ENCODE results near the gene AIG1.

AIG1 gene

GRCh38 chr6:143288923-143289322, 228.2 kb downstream of the AIG1 start:
- TF ChIP-seq BHLHE40 (IDR thresholded peaks at IDR 0.05; ENCODE audit: borderline replicate concordance) (no peak), SP1 (IDR thresholded peaks at IDR 0.05) (no peak), FOXK2 (IDR thresholded peaks at IDR 0.05) (no peak)
- CTCF ChIA-PET, result no interaction called here
- POLR2A ChIA-PET, result no interaction called here
- no peak for DNase-seq (ENCODE audit: extremely low spot score)

- POLR2A ChIA-PET, result no interaction called here
- TF ChIP-seq FOXM1 (IDR thresholded peaks at IDR 0.05; ENCODE audit: borderline replicate concordance), result no peak
- no peak for TF ChIP-seq FOXK2 (IDR thresholded peaks at IDR 0.05)
- no peak for TF ChIP-seq L3MBTL2 (conservative IDR thresholded peaks at IDR 0.05)
- no peak for TF ChIP-seq CTBP1 (IDR thresholded peaks at IDR 0.05; ENCODE audit: borderline replicate concordance)
- TF ChIP-seq LEF1 (IDR thresholded peaks at IDR 0.05; ENCODE audit: borderline replicate concordance), result no peak
- no peak for TF ChIP-seq ARNT (IDR thresholded peaks at IDR 0.05)
- TF ChIP-seq FOXA1 (IDR thresholded peaks at IDR 0.05), result no peak
- no peak for TF ChIP-seq TARDBP (IDR thresholded peaks at IDR 0.05)
- TF ChIP-seq BHLHE40 (IDR thresholded peaks at IDR 0.05; ENCODE audit: borderline replicate concordance), result no peak
- TF ChIP-seq ZNF384 (IDR thresholded peaks at IDR 0.05), result no peak
- TF ChIP-seq, protein P1, sequence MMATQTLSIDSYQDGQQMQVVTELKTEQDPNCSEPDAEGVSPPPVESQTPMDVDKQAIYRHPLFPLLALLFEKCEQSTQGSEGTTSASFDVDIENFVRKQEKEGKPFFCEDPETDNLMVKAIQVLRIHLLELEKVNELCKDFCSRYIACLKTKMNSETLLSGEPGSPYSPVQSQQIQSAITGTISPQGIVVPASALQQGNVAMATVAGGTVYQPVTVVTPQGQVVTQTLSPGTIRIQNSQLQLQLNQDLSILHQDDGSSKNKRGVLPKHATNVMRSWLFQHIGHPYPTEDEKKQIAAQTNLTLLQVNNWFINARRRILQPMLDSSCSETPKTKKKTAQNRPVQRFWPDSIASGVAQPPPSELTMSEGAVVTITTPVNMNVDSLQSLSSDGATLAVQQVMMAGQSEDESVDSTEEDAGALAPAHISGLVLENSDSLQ (IDR thresholded peaks at IDR 0.05), result no peak
- TF ChIP-seq HDGF (IDR thresholded peaks at IDR 0.05; ENCODE audit: borderline replicate concordance), result no peak
- TF ChIP-seq SP1 (IDR thresholded peaks at IDR 0.05), result no peak
- no peak for TF ChIP-seq NFRKB (IDR thresholded peaks at IDR 0.05)
- TF ChIP-seq ELF4 (IDR thresholded peaks at IDR 0.05), result no peak
- TF ChIP-seq SUZ12 (IDR thresholded peaks at IDR 0.05), result no peak
Observed at GRCh38 chr6:143290206-143290605, 229.5 kb downstream of the AIG1 start.

DNA sequence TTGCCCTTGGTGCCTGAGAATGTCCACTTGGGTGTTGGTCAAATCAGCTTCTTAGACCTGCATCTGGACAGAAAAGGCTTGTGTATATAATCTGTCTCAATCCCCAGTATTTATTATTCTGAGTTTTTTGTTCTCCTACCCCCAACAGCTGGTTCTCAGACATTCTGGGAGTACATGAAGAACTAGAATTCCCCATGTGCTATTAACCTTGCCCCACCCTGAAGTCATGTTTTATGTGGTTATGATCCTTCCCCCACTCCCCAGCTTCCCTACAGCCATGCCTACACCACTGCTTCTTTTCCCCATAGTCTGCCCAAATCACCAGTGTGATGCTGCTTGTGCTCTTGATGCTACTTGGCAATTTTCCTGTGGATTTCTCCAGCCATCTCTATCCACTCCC, 232.8 kb downstream of the AIG1 start:
- ChIA-PET CTCF (no interaction called here), POLR2A (no interaction called here)
- TF ChIP-seq FOXM1 (IDR thresholded peaks at IDR 0.05; ENCODE audit: borderline replicate concordance) (no peak), ARNT (IDR thresholded peaks at IDR 0.05) (no peak), ELF4 (IDR thresholded peaks at IDR 0.05) (no peak), BHLHE40 (IDR thresholded peaks at IDR 0.05; ENCODE audit: borderline replicate concordance) (no peak), HDGF (IDR thresholded peaks at IDR 0.05; ENCODE audit: borderline replicate concordance) (no peak), TARDBP (IDR thresholded peaks at IDR 0.05) (no peak), FOXK2 (IDR thresholded peaks at IDR 0.05) (no peak), CTBP1 (IDR thresholded peaks at IDR 0.05; ENCODE audit: borderline replicate concordance) (no peak), LEF1 (IDR thresholded peaks at IDR 0.05; ENCODE audit: borderline replicate concordance) (no peak), NFRKB (IDR thresholded peaks at IDR 0.05) (no peak), L3MBTL2 (conservative IDR thresholded peaks at IDR 0.05) (no peak), SUZ12 (IDR thresholded peaks at IDR 0.05) (no peak), FOXA1 (IDR thresholded peaks at IDR 0.05) (no peak), ZNF384 (IDR thresholded peaks at IDR 0.05) (no peak), SP1 (IDR thresholded peaks at IDR 0.05) (no peak)
- TF ChIP-seq, protein P1 (IDR thresholded peaks at IDR 0.05), result no peak
- DNase-seq (ENCODE audit: extremely low spot score), result no peak

More at GRCh38 chr6:143290206-143290605, 229.5 kb downstream of the AIG1 start:
- CTCF ChIA-PET, result no interaction called here
- DNase-seq (ENCODE audit: extremely low spot score), result no peak

DNA sequence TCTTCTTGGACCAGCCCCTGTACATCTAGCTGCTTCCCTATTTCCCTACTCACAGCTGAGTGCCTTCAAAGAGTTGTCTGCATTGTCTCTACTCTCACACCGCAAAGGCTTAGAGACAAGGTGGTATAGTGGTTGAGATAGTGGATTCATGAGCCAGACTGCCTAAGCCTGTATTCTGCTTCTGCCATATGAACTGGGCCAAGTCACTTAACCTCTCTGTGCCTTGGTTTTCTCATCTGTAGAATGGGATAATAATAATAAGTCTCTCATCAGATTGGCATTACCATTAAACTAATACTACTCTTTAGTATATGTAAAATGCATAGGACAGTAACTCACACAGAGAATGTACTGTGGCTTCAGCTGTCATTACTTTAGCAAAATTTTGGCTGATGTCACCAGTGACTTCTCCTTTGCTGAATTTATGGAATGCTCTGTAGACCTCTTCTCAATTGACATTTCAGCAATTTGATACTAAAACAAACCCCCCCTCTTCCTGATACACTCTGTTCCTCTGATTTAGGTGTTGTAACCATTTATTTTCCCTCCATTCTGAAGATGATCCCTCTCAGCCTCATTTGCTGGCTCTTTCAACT, 233.7 kb downstream of the AIG1 start:
- no peak for DNase-seq (ENCODE audit: extremely low spot score)
- CTCF ChIA-PET, result no interaction called here
- TF ChIP-seq ELF4 (IDR thresholded peaks at IDR 0.05) (no peak), ARNT (IDR thresholded peaks at IDR 0.05) (no peak), CTBP1 (IDR thresholded peaks at IDR 0.05; ENCODE audit: borderline replicate concordance) (no peak), L3MBTL2 (conservative IDR thresholded peaks at IDR 0.05) (no peak), FOXM1 (IDR thresholded peaks at IDR 0.05; ENCODE audit: borderline replicate concordance) (no peak), SUZ12 (IDR thresholded peaks at IDR 0.05) (no peak), LEF1 (IDR thresholded peaks at IDR 0.05; ENCODE audit: borderline replicate concordance) (no peak), BHLHE40 (IDR thresholded peaks at IDR 0.05; ENCODE audit: borderline replicate concordance) (no peak), NFRKB (IDR thresholded peaks at IDR 0.05) (no peak), SP1 (IDR thresholded peaks at IDR 0.05) (no peak), FOXK2 (IDR thresholded peaks at IDR 0.05) (no peak), ZNF384 (IDR thresholded peaks at IDR 0.05) (no peak), HDGF (IDR thresholded peaks at IDR 0.05; ENCODE audit: borderline replicate concordance) (no peak), FOXA1 (IDR thresholded peaks at IDR 0.05) (no peak), TARDBP (IDR thresholded peaks at IDR 0.05) (no peak)
- TF ChIP-seq, protein P1 (IDR thresholded peaks at IDR 0.05), result no peak
- POLR2A ChIA-PET, result no interaction called here

DNA sequence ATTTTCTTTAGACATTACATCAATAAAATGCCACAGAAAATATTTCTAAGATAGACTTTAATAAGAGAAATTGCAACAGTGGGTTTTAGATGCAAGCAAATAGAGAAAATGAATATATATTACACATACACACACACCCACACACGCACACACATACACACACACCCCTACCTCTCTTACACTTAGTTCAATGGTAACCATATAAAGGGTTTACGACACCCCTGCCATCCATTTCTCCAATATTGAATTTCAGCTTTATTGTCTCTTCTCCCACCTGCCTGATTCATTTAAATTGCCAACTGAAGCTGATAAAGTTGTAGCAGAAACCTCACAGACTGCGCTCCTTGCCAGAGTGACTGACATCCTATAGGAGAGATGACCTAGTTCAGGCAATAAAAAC, 235.2 kb downstream of the AIG1 start:
- POLR2A ChIA-PET, result no interaction called here
- CTCF ChIA-PET, result no interaction called here
- DNase-seq (ENCODE audit: extremely low spot score), result no peak
- TF ChIP-seq SUZ12 (IDR thresholded peaks at IDR 0.05) (no peak), SP1 (IDR thresholded peaks at IDR 0.05) (no peak), ELF4 (IDR thresholded peaks at IDR 0.05) (no peak), NFRKB (IDR thresholded peaks at IDR 0.05) (no peak), L3MBTL2 (conservative IDR thresholded peaks at IDR 0.05) (no peak), LEF1 (IDR thresholded peaks at IDR 0.05; ENCODE audit: borderline replicate concordance) (no peak), ARNT (IDR thresholded peaks at IDR 0.05) (no peak)
- TF ChIP-seq, protein P1 (IDR thresholded peaks at IDR 0.05), result no peak
